ENCODE measurements around the gene IHH. TPM values are rescaled to one million over a fixed set of nuclear protein-coding genes. Genes with fewer than 3 reads are reported as not detected.

IHH gene
- total and polyA plus RNA-seq, 9 donors = 0.04 to 3.2 (median 0.14) TPM; not detected in 3

- Histone ChIP-seq H3K36me3 (ENCODE audit: control insufficient read depth, insufficient read depth, low read length) (peaks cover 27% of the 10 kb centered on the region), H3K9me3 (replicated peaks; ENCODE audit: control insufficient read depth, low read depth, low read length) (no peaks in the 10 kb centered on the region), H3K27ac (ENCODE audit: low read length) (no peak overlapping the region), H3K27me3 (ENCODE audit: control insufficient read depth, insufficient read depth, low read length) (no peaks in the 10 kb centered on the region), H3K4me3 (ENCODE audit: low read length) (no peak overlapping the region), H3K4me1 (ENCODE audit: control insufficient read depth, insufficient read depth, low read length) (no peaks in the 10 kb centered on the region)
- no peak for DNase-seq
- WGBS (ENCODE audit: insufficient coverage) = no CpG with 5 or more reads among the region's 3 CpGs
Observed at GRCh38 chr2:219076253-219076652, 15.5 kb upstream of the IHH start.

- no peak overlapping the region for H3K4me3 ChIP-seq (ENCODE audit: low read length)
- DNase-seq = peak; percentile 47
- no peak overlapping the region for H3K27ac ChIP-seq (ENCODE audit: low read length)
- WGBS (ENCODE audit: insufficient coverage) = 33% methylated on average over 8 of the region's 14 CpGs
- no peaks in the 10 kb centered on the region for H3K9me3 ChIP-seq (replicated peaks; ENCODE audit: control insufficient read depth, low read depth, low read length)
- peaks cover 27% of the 10 kb centered on the region for H3K36me3 ChIP-seq (ENCODE audit: control insufficient read depth, insufficient read depth, low read length)
- H3K4me1 ChIP-seq (ENCODE audit: control insufficient read depth, insufficient read depth, low read length) = no peaks in the 10 kb centered on the region
- no peaks in the 10 kb centered on the region for H3K27me3 ChIP-seq (ENCODE audit: control insufficient read depth, insufficient read depth, low read length)
Observed at GRCh38 chr2:219073413-219074129, 12.8 kb upstream of the IHH start.

- H3K4me1 ChIP-seq (ENCODE audit: control insufficient read depth, insufficient read depth, low read length) = no peaks in the 10 kb centered on the region
- WGBS (ENCODE audit: insufficient coverage) = 88% methylated on average over 3 of the region's 9 CpGs
- H3K27ac ChIP-seq (ENCODE audit: low read length) = no peak overlapping the region
- peaks cover 27% of the 10 kb centered on the region for H3K36me3 ChIP-seq (ENCODE audit: control insufficient read depth, insufficient read depth, low read length)
- no peaks in the 10 kb centered on the region for H3K9me3 ChIP-seq (replicated peaks; ENCODE audit: control insufficient read depth, low read depth, low read length)
- DNase-seq = no peak
- no peak overlapping the region for H3K4me3 ChIP-seq (ENCODE audit: low read length)
- H3K27me3 ChIP-seq (ENCODE audit: control insufficient read depth, insufficient read depth, low read length) = no peaks in the 10 kb centered on the region
Observed at GRCh38 chr2:219072741-219073250, 12.1 kb upstream of the IHH start.

GRCh38 chr2:219071131-219071816 is 10.6 kb upstream of the IHH start:
- Histone ChIP-seq H3K36me3 (ENCODE audit: control insufficient read depth, insufficient read depth, low read length) (peaks cover 12% of the 10 kb centered on the region), H3K4me1 (ENCODE audit: control insufficient read depth, insufficient read depth, low read length) (no peaks in the 10 kb centered on the region), H3K27ac (ENCODE audit: low read length) (no peak overlapping the region), H3K27me3 (ENCODE audit: control insufficient read depth, insufficient read depth, low read length) (no peaks in the 10 kb centered on the region), H3K9me3 (replicated peaks; ENCODE audit: control insufficient read depth, low read depth, low read length) (no peaks in the 10 kb centered on the region), H3K4me3 (ENCODE audit: low read length) (no peak overlapping the region)
- WGBS (ENCODE audit: insufficient coverage) = 100% methylated on average over 1 of the region's 6 CpGs
- DNase-seq = no peak

- no peaks in the 10 kb centered on the region for H3K9me3 ChIP-seq (replicated peaks; ENCODE audit: control insufficient read depth, low read depth, low read length)
- H3K27me3 ChIP-seq (ENCODE audit: control insufficient read depth, insufficient read depth, low read length) = peaks cover 28% of the 10 kb centered on the region
- DNase-seq = no peak
- no peaks in the 10 kb centered on the region for H3K36me3 ChIP-seq (ENCODE audit: control insufficient read depth, insufficient read depth, low read length)
- no peak overlapping the region for H3K27ac ChIP-seq (ENCODE audit: low read length)
- no peak overlapping the region for H3K4me3 ChIP-seq (ENCODE audit: low read length)
- H3K4me1 ChIP-seq (ENCODE audit: control insufficient read depth, insufficient read depth, low read length) = peaks cover 4% of the 10 kb centered on the region
- no CpG with 5 or more reads among the region's 1 CpG for WGBS (ENCODE audit: insufficient coverage)
Observed at GRCh38 chr2:219065484-219065883, 4.8 kb upstream of the IHH start.

- Histone ChIP-seq H3K4me1 (ENCODE audit: control insufficient read depth, insufficient read depth, low read length) (peaks cover 20% of the 10 kb centered on the region), H3K4me3 (ENCODE audit: low read length) (no peak overlapping the region), H3K27me3 (ENCODE audit: control insufficient read depth, insufficient read depth, low read length) (peaks cover 61% of the 10 kb centered on the region), H3K36me3 (ENCODE audit: control insufficient read depth, insufficient read depth, low read length) (no peaks in the 10 kb centered on the region), H3K27ac (ENCODE audit: low read length) (no peak overlapping the region), H3K9me3 (replicated peaks; ENCODE audit: control insufficient read depth, low read depth, low read length) (no peaks in the 10 kb centered on the region)
- no peak for DNase-seq
- WGBS (ENCODE audit: insufficient coverage) = no CpG with 5 or more reads among the region's 6 CpGs
Observed at GRCh38 chr2:219062081-219062480, 1.4 kb upstream of the IHH start.

GRCh38 chr2:219059725-219060682 is 717 bp downstream of the IHH start:
- no peak for DNase-seq
- no peaks in the 10 kb centered on the region for H3K9me3 ChIP-seq (replicated peaks; ENCODE audit: control insufficient read depth, low read depth, low read length)
- H3K36me3 ChIP-seq (ENCODE audit: control insufficient read depth, insufficient read depth, low read length) = no peaks in the 10 kb centered on the region
- WGBS (ENCODE audit: insufficient coverage) = 2% methylated on average over 81 of the region's 81 CpGs
- no peak overlapping the region for H3K4me3 ChIP-seq (ENCODE audit: low read length)
- no peak overlapping the region for H3K27ac ChIP-seq (ENCODE audit: low read length)
- peaks cover 80% of the 10 kb centered on the region for H3K27me3 ChIP-seq (ENCODE audit: control insufficient read depth, insufficient read depth, low read length)
- H3K4me1 ChIP-seq (ENCODE audit: control insufficient read depth, insufficient read depth, low read length) = peaks cover 20% of the 10 kb centered on the region

GRCh38 chr2:219059375-219059724 is 1.4 kb downstream of the IHH start:
- peaks cover 80% of the 10 kb centered on the region for H3K27me3 ChIP-seq (ENCODE audit: control insufficient read depth, insufficient read depth, low read length)
- H3K27ac ChIP-seq (ENCODE audit: low read length) = no peak overlapping the region
- no peaks in the 10 kb centered on the region for H3K9me3 ChIP-seq (replicated peaks; ENCODE audit: control insufficient read depth, low read depth, low read length)
- H3K4me1 ChIP-seq (ENCODE audit: control insufficient read depth, insufficient read depth, low read length) = peaks cover 20% of the 10 kb centered on the region
- no peak overlapping the region for H3K4me3 ChIP-seq (ENCODE audit: low read length)
- DNase-seq = no peak
- H3K36me3 ChIP-seq (ENCODE audit: control insufficient read depth, insufficient read depth, low read length) = no peaks in the 10 kb centered on the region
- 12% methylated on average over 6 of the region's 17 CpGs for WGBS (ENCODE audit: insufficient coverage)

GRCh38 chr2:219058541-219059374 is 2.0 kb downstream of the IHH start:
- Histone ChIP-seq H3K4me3 (ENCODE audit: low read length) (no peak overlapping the region), H3K9me3 (replicated peaks; ENCODE audit: control insufficient read depth, low read depth, low read length) (no peaks in the 10 kb centered on the region), H3K4me1 (ENCODE audit: control insufficient read depth, insufficient read depth, low read length) (peaks cover 20% of the 10 kb centered on the region), H3K27ac (ENCODE audit: low read length) (no peak overlapping the region), H3K36me3 (ENCODE audit: control insufficient read depth, insufficient read depth, low read length) (no peaks in the 10 kb centered on the region), H3K27me3 (ENCODE audit: control insufficient read depth, insufficient read depth, low read length) (peaks cover 80% of the 10 kb centered on the region)
- no peak for DNase-seq
- 7% methylated on average over 38 of the region's 42 CpGs for WGBS (ENCODE audit: insufficient coverage)
